KOPT-K1 (cell line): ENCODE data around the gene CASK.
"Not testable (repeated sequence)": the region's sequence is repeated elsewhere in the genome, so short reads cannot be mapped to it uniquely, and the experiment has no call there.

Experiments used
- H3K27ac ChIP-seq: fragments of 200-600 bp; sonication (generic); 2 replicates; pipeline ENCODE4 v1.5.1; 2016; ENCODE audit warnings: antibody characterized with exemption, mild to moderate bottlenecking, low read depth, low read length; ENCODE audit not compliant: poor library complexity, severe bottlenecking
- H3K36me3 ChIP-seq: fragments of 200-600 bp; sonication (generic); 2 replicates; pipeline ENCODE4 v1.5.1; 2017; ENCODE audit warnings: antibody characterized with exemption, mild to moderate bottlenecking, low read length, moderate library complexity; ENCODE audit not compliant: insufficient read depth
- H3K9me3 ChIP-seq: fragments of 200-600 bp; sonication (generic); 2 replicates; pipeline ENCODE4 v1.5.1; 2017; ENCODE audit warnings: antibody characterized with exemption, low read length, mild to moderate bottlenecking; ENCODE audit not compliant: insufficient read depth, poor library complexity, severe bottlenecking

Gene CASK

DNA sequence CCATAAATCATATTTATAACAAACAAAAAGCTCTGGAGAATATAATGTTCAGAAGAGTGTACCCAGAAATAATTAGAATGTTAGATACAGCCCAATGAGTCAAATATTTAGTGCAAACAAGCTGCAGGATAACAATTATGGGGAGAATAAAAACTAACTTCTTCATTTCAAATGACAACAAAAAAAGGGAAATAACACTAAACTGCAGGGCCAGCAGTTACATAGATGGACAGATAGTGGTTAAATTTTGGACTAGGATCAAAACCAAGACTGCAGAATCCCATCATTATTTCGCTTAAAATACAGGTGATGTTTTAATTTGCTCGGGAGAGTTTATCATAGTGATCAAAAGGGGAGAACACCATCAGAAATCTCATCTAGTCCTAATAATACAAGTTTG lies 235.2 kb downstream of the CASK start:
- no peaks in the 10 kb centered on the region for H3K36me3 ChIP-seq
- H3K27ac ChIP-seq: no peak overlapping the region
- H3K9me3 ChIP-seq: no peaks in the 10 kb centered on the region

DNA sequence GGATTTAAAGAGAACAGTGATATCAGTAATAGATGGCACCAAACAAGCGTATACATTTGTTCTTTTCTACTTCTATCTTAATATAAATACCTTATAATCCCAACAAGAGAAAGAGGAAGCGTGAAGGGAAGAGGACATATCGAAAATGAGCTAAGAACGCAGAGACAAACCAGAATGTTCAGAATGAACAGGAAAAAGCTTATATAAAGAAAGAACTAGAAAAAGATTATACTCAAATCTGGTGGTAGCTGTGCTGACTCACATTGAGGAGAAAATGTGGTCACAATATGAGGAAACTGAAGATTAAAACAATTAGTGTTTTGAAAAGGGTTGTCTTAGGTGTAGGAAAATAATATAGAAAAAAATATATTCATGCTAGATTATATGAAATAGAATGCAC lies 236.6 kb downstream of the CASK start:
- no peaks in the 10 kb centered on the region for H3K36me3 ChIP-seq
- no peaks in the 10 kb centered on the region for H3K9me3 ChIP-seq
- H3K27ac ChIP-seq: no peak overlapping the region

DNA sequence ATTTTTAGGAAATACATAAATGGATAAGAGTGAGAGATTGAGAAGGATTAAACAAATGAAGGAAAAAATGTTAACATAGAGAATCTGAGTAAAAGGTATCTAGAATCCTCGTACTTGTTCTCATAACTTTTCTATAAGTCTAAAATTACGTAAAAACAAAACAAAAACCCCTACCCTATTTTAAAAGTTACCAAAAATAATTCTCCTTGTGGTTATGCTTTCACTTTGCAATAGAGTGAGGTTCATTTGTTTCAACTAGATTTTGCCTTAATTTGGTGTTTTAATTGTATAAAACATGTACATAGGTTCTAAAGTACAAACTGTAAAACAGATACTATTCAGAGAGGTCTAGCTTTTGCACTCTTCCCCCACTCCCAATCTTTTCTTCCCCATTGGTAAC lies 238.4 kb downstream of the CASK start:
- no peak overlapping the region for H3K27ac ChIP-seq
- H3K9me3 ChIP-seq: no peaks in the 10 kb centered on the region
- H3K36me3 ChIP-seq: no peaks in the 10 kb centered on the region

- Histone ChIP-seq H3K9me3 (no peaks in the 10 kb centered on the region), H3K36me3 (no peaks in the 10 kb centered on the region), H3K27ac (no peak overlapping the region)
Observed at GRCh38 chrX:41684138-41684537, 239.2 kb downstream of the CASK start.

DNA sequence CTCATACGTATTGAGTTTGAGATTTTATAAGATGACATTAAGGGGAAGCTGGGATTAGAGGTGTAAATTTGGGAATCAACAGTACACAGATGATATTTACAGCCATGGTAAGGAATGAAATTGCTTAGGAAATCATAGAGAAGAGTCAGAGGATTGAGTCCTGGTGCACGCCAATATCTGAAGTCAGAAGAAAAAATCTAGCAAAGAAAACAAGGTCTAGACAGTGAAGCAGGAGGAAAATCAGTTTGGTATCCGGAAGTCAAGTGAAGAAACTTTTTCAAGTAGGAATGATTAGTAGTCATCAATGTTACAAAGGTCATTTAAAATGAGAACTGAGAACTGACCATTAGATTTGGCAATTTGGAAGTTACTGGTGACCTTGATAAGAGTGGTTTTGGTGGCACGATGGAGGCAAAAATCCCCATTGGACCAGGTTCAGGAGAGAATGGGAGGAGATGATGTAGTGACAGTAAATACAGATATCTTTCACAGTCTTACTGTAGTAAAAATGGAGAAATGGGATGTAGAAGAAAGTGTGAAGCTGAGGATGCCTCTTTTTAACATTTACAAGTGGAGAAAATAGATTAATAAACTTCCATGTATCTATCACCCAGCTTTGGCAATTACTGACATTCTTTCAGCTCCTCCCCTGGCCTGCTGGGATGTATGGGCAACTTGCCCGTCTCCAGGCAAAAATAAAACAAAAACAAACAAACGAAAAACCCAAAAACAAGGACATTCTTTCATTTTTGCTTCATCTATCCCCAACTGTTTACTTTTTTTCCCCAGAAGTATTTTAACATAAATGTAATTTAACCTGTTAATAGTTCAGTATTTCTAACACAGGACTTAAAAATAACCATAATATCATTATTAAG lies 245.9 kb downstream of the CASK start:
- Histone ChIP-seq H3K36me3 (no peaks in the 10 kb centered on the region), H3K27ac (no peak overlapping the region), H3K9me3 (no peaks in the 10 kb centered on the region)

- not testable (repeated sequence) for H3K9me3 ChIP-seq, H3K27ac ChIP-seq, H3K36me3 ChIP-seq
Observed at GRCh38 chrX:41676361-41676760, 247.0 kb downstream of the CASK start.

DNA sequence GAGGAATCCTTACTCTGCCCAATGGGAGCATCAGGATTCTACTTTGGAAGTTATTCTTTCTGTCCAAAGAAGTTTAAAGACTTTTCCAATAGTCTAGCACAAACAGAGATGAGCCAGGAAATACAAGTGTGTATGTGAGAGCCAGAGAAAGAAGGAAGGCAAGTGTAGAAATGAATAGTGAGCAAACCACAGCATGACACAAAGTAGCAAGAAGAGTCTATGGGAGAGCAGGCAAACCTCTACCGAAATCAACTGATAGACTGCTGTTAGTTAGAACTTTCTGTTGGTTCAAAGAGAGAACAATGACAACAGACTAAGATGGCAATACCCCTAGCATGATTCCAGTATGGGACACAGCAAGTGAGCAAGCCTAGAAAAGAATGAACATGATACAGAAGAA lies 250.7 kb downstream of the CASK start:
- Histone ChIP-seq H3K27ac (no peak overlapping the region), H3K36me3 (peaks cover 11% of the 10 kb centered on the region; the same call in 1 of the 2 replicates), H3K9me3 (no peaks in the 10 kb centered on the region)

DNA sequence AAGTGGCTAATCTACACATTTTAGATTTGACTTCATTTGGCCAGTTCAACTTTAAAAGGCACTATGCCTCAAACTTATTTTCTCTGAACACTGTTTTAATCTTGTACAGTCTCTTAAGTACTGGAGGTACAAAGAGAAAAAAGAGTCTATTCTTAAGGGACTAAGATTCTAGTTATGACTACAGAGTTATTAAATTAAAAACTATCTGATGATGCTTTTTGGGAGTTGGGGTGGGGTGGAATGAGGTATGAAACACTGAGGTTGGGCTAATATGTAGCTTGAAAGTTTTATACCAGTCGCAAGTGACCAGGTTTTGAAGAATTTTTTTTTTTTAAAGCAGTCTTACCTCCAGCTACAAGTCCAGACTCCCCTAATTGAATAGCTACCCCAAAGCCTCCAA lies 252.3 kb downstream of the CASK start:
- peaks cover 11% of the 10 kb centered on the region; the same call in 1 of the 2 replicates for H3K36me3 ChIP-seq
- H3K9me3 ChIP-seq: no peaks in the 10 kb centered on the region
- H3K27ac ChIP-seq: no peak overlapping the region

GRCh38 chrX:41670112-41670511 lies 253.2 kb downstream of the CASK start:
- Histone ChIP-seq H3K9me3 (no peaks in the 10 kb centered on the region), H3K27ac (no peak overlapping the region), H3K36me3 (peaks cover 12% of the 10 kb centered on the region; the same call in 1 of the 2 replicates)

DNA sequence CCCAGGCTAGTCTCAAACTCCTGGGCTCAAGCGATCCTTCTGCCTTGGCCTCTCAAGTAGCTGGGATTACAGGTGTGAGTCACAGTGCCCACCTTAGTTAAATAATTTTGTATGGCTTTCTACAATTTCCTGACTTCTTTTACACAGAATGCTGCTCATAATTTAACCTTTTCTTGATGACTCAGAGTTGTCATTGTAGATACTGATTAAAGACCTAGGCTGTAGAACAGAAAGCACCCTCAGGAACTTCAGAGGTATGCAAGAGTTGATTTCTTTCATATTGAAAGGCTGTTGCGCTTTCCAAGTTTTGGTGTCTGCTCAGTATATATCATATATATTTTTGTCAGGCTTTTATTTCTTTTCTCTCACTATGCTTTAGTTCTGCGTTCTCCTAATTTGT lies 255.7 kb downstream of the CASK start:
- no peaks in the 10 kb centered on the region for H3K9me3 ChIP-seq
- no peak overlapping the region for H3K27ac ChIP-seq
- H3K36me3 ChIP-seq: peaks cover 22% of the 10 kb centered on the region

- Histone ChIP-seq H3K36me3 (peaks cover 20% of the 10 kb centered on the region), H3K27ac (no peak overlapping the region), H3K9me3 (no peaks in the 10 kb centered on the region)
Observed at GRCh38 chrX:41666251-41666650, 257.1 kb downstream of the CASK start.

GRCh38 chrX:41665686-41666085 lies 257.7 kb downstream of the CASK start:
- Histone ChIP-seq H3K36me3 (peaks cover 15% of the 10 kb centered on the region), H3K9me3 (no peaks in the 10 kb centered on the region), H3K27ac (no peak overlapping the region)

DNA sequence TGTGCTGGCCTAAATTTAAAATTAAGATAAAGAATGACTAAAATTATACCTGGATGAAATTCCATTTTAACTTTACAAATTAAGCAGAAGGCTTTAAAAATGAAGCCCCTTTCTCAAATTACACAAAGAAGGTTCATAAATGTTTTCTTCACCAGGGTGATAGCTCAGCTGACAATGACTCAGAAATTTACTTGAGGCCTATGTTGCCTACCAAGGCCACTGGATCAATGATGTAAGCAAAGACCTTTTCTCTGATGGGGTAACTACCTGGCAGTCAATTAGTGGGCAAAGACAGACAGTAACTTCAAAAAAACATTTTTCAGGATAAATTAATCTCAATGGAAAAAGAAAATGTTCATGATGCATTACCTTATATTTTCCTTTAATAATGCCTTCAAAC lies 258.4 kb downstream of the CASK start:
- H3K27ac ChIP-seq: no peak overlapping the region
- peaks cover 16% of the 10 kb centered on the region for H3K36me3 ChIP-seq
- no peaks in the 10 kb centered on the region for H3K9me3 ChIP-seq

DNA sequence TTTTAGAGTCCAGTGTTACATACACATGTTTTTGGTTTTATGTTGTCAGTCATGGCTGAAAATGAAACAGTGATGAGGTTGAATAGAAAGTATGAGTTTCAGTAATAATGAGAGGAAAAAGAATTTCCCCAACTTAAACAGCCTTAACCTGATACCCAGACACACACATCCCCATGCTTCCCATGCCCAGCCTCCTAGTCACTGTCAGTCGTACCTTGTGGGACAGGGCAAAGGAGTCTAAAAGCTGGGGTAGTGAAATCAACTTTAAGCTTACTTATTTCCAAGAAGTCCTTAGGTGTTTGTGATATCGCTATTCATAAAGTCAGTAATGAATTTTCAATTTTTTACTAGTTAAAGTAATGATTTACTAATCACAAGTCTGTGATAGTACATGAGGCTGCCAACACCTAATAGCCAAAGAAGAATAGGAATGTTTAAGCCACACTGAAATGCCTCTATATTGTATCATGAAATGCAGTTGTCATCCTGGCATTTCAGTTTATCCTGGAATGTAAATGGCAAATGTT lies 258.9 kb downstream of the CASK start:
- Histone ChIP-seq H3K27ac (no peak overlapping the region), H3K9me3 (no peaks in the 10 kb centered on the region), H3K36me3 (peaks cover 16% of the 10 kb centered on the region)

DNA sequence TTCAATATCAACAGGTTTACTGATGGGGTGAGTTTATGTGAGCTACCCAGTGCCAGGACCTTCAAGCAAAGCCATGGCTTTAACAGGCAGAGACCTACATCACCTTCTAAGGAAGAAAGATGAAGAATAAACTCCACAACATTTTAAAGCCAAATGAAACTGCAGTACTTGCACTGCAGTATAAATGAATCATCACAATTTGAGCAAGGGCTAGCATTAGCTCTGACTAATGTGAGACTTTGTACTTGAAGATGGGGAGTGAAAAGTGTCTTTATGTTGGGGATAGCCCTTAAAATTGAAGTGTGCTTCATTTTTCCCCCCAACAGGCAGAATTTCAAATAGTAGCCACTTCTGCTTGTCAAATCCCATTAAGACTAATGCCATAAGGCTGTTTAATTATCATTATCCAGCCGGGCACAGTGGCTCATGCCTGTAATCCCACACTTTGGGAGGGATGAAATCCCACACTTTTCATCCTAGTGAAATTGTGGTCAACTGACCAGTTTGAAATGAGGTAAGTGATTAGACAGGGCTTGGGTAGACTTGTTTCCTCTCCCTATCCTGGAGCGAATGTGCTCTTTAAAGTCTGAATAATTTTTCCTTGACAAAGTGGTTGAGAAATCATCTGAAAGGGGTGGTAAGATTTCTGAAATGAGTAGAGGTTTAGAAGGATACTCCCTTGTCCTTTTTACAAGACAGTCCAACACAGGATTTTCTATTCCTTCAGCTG lies 261.8 kb downstream of the CASK start:
- H3K36me3 ChIP-seq: peaks cover 38% of the 10 kb centered on the region
- no peak overlapping the region for H3K27ac ChIP-seq
- H3K9me3 ChIP-seq: no peaks in the 10 kb centered on the region
